GM21360 (cell line): ENCODE measurements around the gene PAGE2.
"Not testable (repeated sequence)": the region's sequence is repeated elsewhere in the genome, so short reads cannot be mapped to it uniquely, and the experiment has no call there.

Source experiments
- ATAC-seq: cut with Tn5 transposase; IDR thresholded peaks from one replicate; pipeline ENCODE4 v1.9.1; 2021; ENCODE audit warnings: mild to moderate bottlenecking, moderate library complexity; ENCODE audit not compliant: unreplicated experiment

Gene PAGE2

GRCh38 chrX:55088795-55089489 lies at the start of gene PAGE2:
TSS of gene PAGE2 (plus strand) at chrX:55089018. CDS start at chrX:55090021, 1,003 bp downstream.
- ATAC-seq = no peak

GRCh38 chrX:55039471-55039870 lies 49.3 kb upstream of the PAGE2 start:
- no peak for ATAC-seq

- no peak for ATAC-seq
Observed at GRCh38 chrX:55041514-55041913, 47.3 kb upstream of the PAGE2 start.

GRCh38 chrX:55050599-55050998 lies 38.2 kb upstream of the PAGE2 start:
- not testable (repeated sequence) for ATAC-seq

GRCh38 chrX:55056820-55057674 lies 31.8 kb upstream of the PAGE2 start:
- no peak for ATAC-seq

GRCh38 chrX:55057675-55058249 lies 31.1 kb upstream of the PAGE2 start:
- peak; percentile 54 for ATAC-seq

GRCh38 chrX:55067180-55067579 lies 21.6 kb upstream of the PAGE2 start:
- not testable (repeated sequence) for ATAC-seq

- ATAC-seq = no peak
Observed at GRCh38 chrX:55072286-55072685, 16.5 kb upstream of the PAGE2 start.

GRCh38 chrX:55074851-55075467 lies 13.9 kb upstream of the PAGE2 start, which contains the start of gene PAGE2B:
TSS of gene PAGE2B (plus strand) at chrX:55075030. CDS start at chrX:55076042, 1,012 bp downstream.
- ATAC-seq = no peak

GRCh38 chrX:55098691-55099090 lies 9.9 kb downstream of the PAGE2 start:
- no peak for ATAC-seq

GRCh38 chrX:55099162-55099561 lies 10.3 kb downstream of the PAGE2 start:
- no peak for ATAC-seq

- ATAC-seq = no peak
Observed at GRCh38 chrX:55102754-55103153, 13.9 kb downstream of the PAGE2 start.

GRCh38 chrX:55107262-55107661 lies 18.4 kb downstream of the PAGE2 start:
- ATAC-seq = no peak

GRCh38 chrX:55107911-55108310 lies 19.1 kb downstream of the PAGE2 start:
- no peak for ATAC-seq

- ATAC-seq = no peak
Observed at GRCh38 chrX:55109306-55109705, 20.5 kb downstream of the PAGE2 start.

- ATAC-seq = no peak
Observed at GRCh38 chrX:55111578-55112254, 22.9 kb downstream of the PAGE2 start.

- not testable (repeated sequence) for ATAC-seq
Observed at GRCh38 chrX:55116589-55116988, 27.8 kb downstream of the PAGE2 start.

GRCh38 chrX:55118574-55118973 lies 29.8 kb downstream of the PAGE2 start:
- ATAC-seq = no peak

- ATAC-seq = no peak
Observed at GRCh38 chrX:55119271-55119670, 30.5 kb downstream of the PAGE2 start.

- no peak for ATAC-seq
Observed at GRCh38 chrX:55119712-55120111, 30.9 kb downstream of the PAGE2 start.
